Measurements from ENCODE around the gene KLHDC8B. TPM values are rescaled to one million over a fixed set of nuclear protein-coding genes. Genes with fewer than 3 reads are reported as not detected.
A peak's percentile ranks its signal among the peaks of the same experiment; 100 is the strongest.

Gene KLHDC8B
- total RNA-seq, 4 donors from 2014 or later: 4.5 to 23.5 (median 13.4) TPM

GRCh38 chr3:49182682-49183081 is 11.3 kb downstream of the KLHDC8B start:
- in situ Hi-C loops (cut with MboI; ENCODE audit: low pct_ligation_motif_present in 1 of 4, low pct_unique_long_range_greater_than_20kb in 1 of 4, low sequenced_read_pairs in 3 of 4) (no loop called here), intact Hi-C loops (cut with DNase I; ENCODE audit: low total_unique reads) (no loop called here)
- Histone ChIP-seq H3K9me3 (no peaks in the 10 kb centered on the region), H3K4me3 (no peak overlapping the region), H3K4me1 (no peaks in the 10 kb centered on the region), H3K36me3 (no peaks in the 10 kb centered on the region), H3K27ac (no peak overlapping the region), H3K27me3 (no peaks in the 10 kb centered on the region)
- no peak for DNase-seq
- no peak for TF ChIP-seq EP300 (IDR thresholded peaks at IDR 0.05; ENCODE audit: low read depth)
- TF ChIP-seq CTCF (IDR thresholded peaks at IDR 0.05): no peak
- no peak for TF ChIP-seq POLR2A (IDR thresholded peaks at IDR 0.05)
- TF ChIP-seq POLR2AphosphoS5 (IDR thresholded peaks at IDR 0.05): no peak
- WGBS, 2 donors (ENCODE audit: low coverage in 1 of 2): 96% methylated on average over 21 of the region's 24 CpGs; no CpG with 5 or more reads in 1 of the 2 donors

GRCh38 chr3:49183873-49184272 is 12.5 kb downstream of the KLHDC8B start:
- no peak for DNase-seq
- intact Hi-C loops (cut with DNase I; ENCODE audit: low total_unique reads): no loop called here
- Histone ChIP-seq H3K9me3 (no peaks in the 10 kb centered on the region), H3K27ac (no peak overlapping the region), H3K27me3 (no peaks in the 10 kb centered on the region), H3K4me3 (no peak overlapping the region), H3K36me3 (no peaks in the 10 kb centered on the region), H3K4me1 (no peaks in the 10 kb centered on the region)
- TF ChIP-seq POLR2A (IDR thresholded peaks at IDR 0.05) (no peak), EP300 (IDR thresholded peaks at IDR 0.05; ENCODE audit: low read depth) (no peak), POLR2AphosphoS5 (IDR thresholded peaks at IDR 0.05) (no peak)
- in situ Hi-C loops (cut with MboI; ENCODE audit: low pct_ligation_motif_present in 1 of 4, low pct_unique_long_range_greater_than_20kb in 1 of 4, low sequenced_read_pairs in 3 of 4): no loop called here
- WGBS, 2 donors (ENCODE audit: low coverage in 1 of 2): 80 to 90% methylated on average over 1 of the region's 1 CpG

- in situ Hi-C loops (cut with MboI; ENCODE audit: low pct_ligation_motif_present in 1 of 4, low pct_unique_long_range_greater_than_20kb in 1 of 4, low sequenced_read_pairs in 3 of 4): no loop called here
- 91% methylated on average over 1 of the region's 1 CpG; no CpG with 5 or more reads in 1 of the 2 donors for WGBS, 2 donors (ENCODE audit: low coverage in 1 of 2)
- TF ChIP-seq CTCF (IDR thresholded peaks at IDR 0.05): no peak
- no peak for TF ChIP-seq POLR2AphosphoS5 (IDR thresholded peaks at IDR 0.05)
- no peak for TF ChIP-seq EP300 (IDR thresholded peaks at IDR 0.05; ENCODE audit: low read depth)
Measured at GRCh38 chr3:49191741-49192140, 20.3 kb downstream of the KLHDC8B start.

GRCh38 chr3:49198161-49198560 is 26.8 kb downstream of the KLHDC8B start:
- TF ChIP-seq POLR2AphosphoS5 (IDR thresholded peaks at IDR 0.05): no peak
- TF ChIP-seq EP300 (IDR thresholded peaks at IDR 0.05; ENCODE audit: low read depth): no peak
- TF ChIP-seq CTCF (IDR thresholded peaks at IDR 0.05): no peak
- no peak for TF ChIP-seq POLR2A (IDR thresholded peaks at IDR 0.05)
- H3K36me3 ChIP-seq: no peaks in the 10 kb centered on the region
- H3K27ac ChIP-seq: no peak overlapping the region
- no peaks in the 10 kb centered on the region for H3K4me1 ChIP-seq
- intact Hi-C loops (cut with DNase I; ENCODE audit: low total_unique reads): no loop called here
- no peaks in the 10 kb centered on the region for H3K9me3 ChIP-seq
- DNase-seq: no peak
- no peak overlapping the region for H3K4me3 ChIP-seq
- 78 to 91% methylated on average over 3 of the region's 3 CpGs for WGBS, 2 donors (ENCODE audit: low coverage in 1 of 2)
- in situ Hi-C loops (cut with MboI; ENCODE audit: low pct_ligation_motif_present in 1 of 4, low pct_unique_long_range_greater_than_20kb in 1 of 4, low sequenced_read_pairs in 3 of 4): no loop called here
- H3K27me3 ChIP-seq: no peaks in the 10 kb centered on the region

More at GRCh38 chr3:49191741-49192140, 20.3 kb downstream of the KLHDC8B start:
- Histone ChIP-seq H3K27ac (no peak overlapping the region), H3K9me3 (no peaks in the 10 kb centered on the region), H3K27me3 (no peaks in the 10 kb centered on the region), H3K4me3 (no peak overlapping the region), H3K36me3 (no peaks in the 10 kb centered on the region), H3K4me1 (no peaks in the 10 kb centered on the region)
- no peak for DNase-seq
- intact Hi-C loops (cut with DNase I; ENCODE audit: low total_unique reads): no loop called here

- no peaks in the 10 kb centered on the region for H3K9me3 ChIP-seq
- in situ Hi-C loops (cut with MboI; ENCODE audit: low pct_ligation_motif_present in 1 of 4, low pct_unique_long_range_greater_than_20kb in 1 of 4, low sequenced_read_pairs in 3 of 4) (no loop called here), intact Hi-C loops (cut with DNase I; ENCODE audit: low total_unique reads) (no loop called here)
- 82 to 93% methylated on average over 12 to 24 of the region's 24 CpGs for WGBS, 2 donors (ENCODE audit: low coverage in 1 of 2)
- no peak for TF ChIP-seq CTCF (IDR thresholded peaks at IDR 0.05)
- TF ChIP-seq POLR2AphosphoS5 (IDR thresholded peaks at IDR 0.05): no peak
- no peak for TF ChIP-seq POLR2A (IDR thresholded peaks at IDR 0.05)
- no peak for TF ChIP-seq EP300 (IDR thresholded peaks at IDR 0.05; ENCODE audit: low read depth)
- no peaks in the 10 kb centered on the region for H3K36me3 ChIP-seq
- no peak for DNase-seq
- peak overlapping the region in 2 of 4 donors; percentile 22 to 37 for H3K4me3 ChIP-seq
- no peaks in the 10 kb centered on the region for H3K4me1 ChIP-seq
- no peaks in the 10 kb centered on the region for H3K27me3 ChIP-seq
- peak overlapping the region in 2 of 4 donors; percentile 41 for H3K27ac ChIP-seq
Measured at GRCh38 chr3:49198611-49199230, 27.3 kb downstream of the KLHDC8B start.
